ENCODE results near the gene ETF1.

- TF ChIP-seq CTCF (IDR thresholded peaks at IDR 0.05) (peak in 1 of 2 donors; percentile 32), POLR2A (IDR thresholded peaks at IDR 0.05) (no peak), POLR2AphosphoS5 (IDR thresholded peaks at IDR 0.05) (no peak)
Measured at GRCh38 chr5:138536665-138537315, 6.2 kb downstream of the ETF1 start.
